Mucosa of gallbladder (tissue), 1 donor: ENCODE data around the gene MPP3. TPM values are rescaled to one million over a fixed set of nuclear protein-coding genes. Genes with fewer than 3 reads are reported as not detected.
A peak's percentile ranks its signal among the peaks of the same experiment; 100 is the strongest.
"Not testable (repeated sequence)": the region's sequence is repeated elsewhere in the genome, so short reads cannot be mapped to it uniquely, and the experiment has no call there.

Experiments
- DNase-seq: peaks from one replicate; pipeline ENCODE4 v3.0.0-alpha.2; 2020; ENCODE audit warnings: low spot score
- total RNA-seq: library from RNA; stranded (reverse); gene quantifications from one replicate; pipeline ENCODE4 v1.2.1, GENCODE V29; 2021
- donor health status: DM: no; HTN: no; CAD: no.

MPP3 gene
- total RNA-seq: 19.2 TPM

- DNase-seq: peak; percentile 58
These were observed at the start of gene MPP3 for GRCh38 chr17:43832976-43833829. Gene MPP3 (minus strand): TSS chr17:43833146. CDS start chr17:43831906, 1,240 bp downstream.

- DNase-seq: no peak
These were observed 49.0 kb upstream of the MPP3 start for GRCh38 chr17:43881758-43882505.

GRCh38 chr17:43881181-43881580 is 48.2 kb upstream of the MPP3 start:
- DNase-seq: no peak

GRCh38 chr17:43880420-43880991 is 47.6 kb upstream of the MPP3 start:
- DNase-seq: peak; percentile 52

- DNase-seq: no peak
These were observed 46.9 kb upstream of the MPP3 start for GRCh38 chr17:43879723-43880419.

GRCh38 chr17:43878260-43879175 is 45.6 kb upstream of the MPP3 start:
- DNase-seq: peak; percentile 77

- no peak for DNase-seq
These were observed 44.7 kb upstream of the MPP3 start for GRCh38 chr17:43877451-43878155.

GRCh38 chr17:43877031-43877430 is 44.1 kb upstream of the MPP3 start:
- DNase-seq: no peak

- no peak for DNase-seq
These were observed 42.7 kb upstream of the MPP3 start for GRCh38 chr17:43875476-43876147.

GRCh38 chr17:43874293-43874692 is 41.3 kb upstream of the MPP3 start:
- peak; percentile 85 for DNase-seq

- no peak for DNase-seq
These were observed 40.9 kb upstream of the MPP3 start for GRCh38 chr17:43873815-43874214.

GRCh38 chr17:43873091-43873490 is 40.1 kb upstream of the MPP3 start:
- DNase-seq: no peak

- peak; percentile 83 for DNase-seq
These were observed 39.2 kb upstream of the MPP3 start for GRCh38 chr17:43871946-43872690.

- DNase-seq: not testable (repeated sequence)
These were observed 36.1 kb upstream of the MPP3 start for GRCh38 chr17:43869031-43869430.

- no peak for DNase-seq
These were observed 35.5 kb upstream of the MPP3 start for GRCh38 chr17:43868226-43868994.

GRCh38 chr17:43864161-43864984 is 31.4 kb upstream of the MPP3 start:
- DNase-seq: no peak

- DNase-seq: no peak
These were observed 29.0 kb upstream of the MPP3 start for GRCh38 chr17:43861960-43862359.
